ENCODE data around the gene KCNIP4. TPM values are rescaled to one million over a fixed set of nuclear protein-coding genes. Genes with fewer than 3 reads are reported as not detected.

KCNIP4 gene
- total RNA-seq, 4 donors from 2014 or later, result 2.5 TPM; not detected in 2

- no peaks in the 10 kb centered on the region for H3K36me3 ChIP-seq
- 68 to 78% methylated on average over 2 of the region's 2 CpGs for WGBS, 2 donors (ENCODE audit: low coverage in 1 of 2)
- TF ChIP-seq POLR2AphosphoS5 (IDR thresholded peaks at IDR 0.05), result no peak
- H3K4me1 ChIP-seq, result no peaks in the 10 kb centered on the region
- H3K27ac ChIP-seq, result no peak overlapping the region
- DNase-seq, result no peak
- H3K27me3 ChIP-seq, result no peaks in the 10 kb centered on the region
- no peak overlapping the region for H3K4me3 ChIP-seq
- H3K9me3 ChIP-seq, result no peaks in the 10 kb centered on the region
- intact Hi-C loops (cut with DNase I; ENCODE audit: low total_unique reads), result no loop called here
- in situ Hi-C loops (cut with MboI; ENCODE audit: low pct_ligation_motif_present in 1 of 4, low pct_unique_long_range_greater_than_20kb in 1 of 4, low sequenced_read_pairs in 3 of 4), result no loop called here
Measured at GRCh38 chr4:21242163-21242562, 706.4 kb downstream of the KCNIP4 start.

GRCh38 chr4:21226637-21227538 is 721.7 kb downstream of the KCNIP4 start:
- Histone ChIP-seq H3K27ac (no peak overlapping the region), H3K27me3 (no peaks in the 10 kb centered on the region), H3K4me1 (no peaks in the 10 kb centered on the region), H3K36me3 (no peaks in the 10 kb centered on the region), H3K9me3 (no peaks in the 10 kb centered on the region), H3K4me3 (no peak overlapping the region)
- 48% methylated on average over 2 of the region's 2 CpGs; no CpG with 5 or more reads in 1 of the 2 donors for WGBS, 2 donors (ENCODE audit: low coverage in 1 of 2)
- in situ Hi-C loops (cut with MboI; ENCODE audit: low pct_ligation_motif_present in 1 of 4, low pct_unique_long_range_greater_than_20kb in 1 of 4, low sequenced_read_pairs in 3 of 4), result no loop called here
- intact Hi-C loops (cut with DNase I; ENCODE audit: low total_unique reads), result no loop called here
- DNase-seq, result no peak
- TF ChIP-seq EP300 (IDR thresholded peaks at IDR 0.05; ENCODE audit: low read depth) (no peak), POLR2AphosphoS5 (IDR thresholded peaks at IDR 0.05) (no peak), POLR2A (IDR thresholded peaks at IDR 0.05) (no peak)
- TF ChIP-seq, protein P1, sequence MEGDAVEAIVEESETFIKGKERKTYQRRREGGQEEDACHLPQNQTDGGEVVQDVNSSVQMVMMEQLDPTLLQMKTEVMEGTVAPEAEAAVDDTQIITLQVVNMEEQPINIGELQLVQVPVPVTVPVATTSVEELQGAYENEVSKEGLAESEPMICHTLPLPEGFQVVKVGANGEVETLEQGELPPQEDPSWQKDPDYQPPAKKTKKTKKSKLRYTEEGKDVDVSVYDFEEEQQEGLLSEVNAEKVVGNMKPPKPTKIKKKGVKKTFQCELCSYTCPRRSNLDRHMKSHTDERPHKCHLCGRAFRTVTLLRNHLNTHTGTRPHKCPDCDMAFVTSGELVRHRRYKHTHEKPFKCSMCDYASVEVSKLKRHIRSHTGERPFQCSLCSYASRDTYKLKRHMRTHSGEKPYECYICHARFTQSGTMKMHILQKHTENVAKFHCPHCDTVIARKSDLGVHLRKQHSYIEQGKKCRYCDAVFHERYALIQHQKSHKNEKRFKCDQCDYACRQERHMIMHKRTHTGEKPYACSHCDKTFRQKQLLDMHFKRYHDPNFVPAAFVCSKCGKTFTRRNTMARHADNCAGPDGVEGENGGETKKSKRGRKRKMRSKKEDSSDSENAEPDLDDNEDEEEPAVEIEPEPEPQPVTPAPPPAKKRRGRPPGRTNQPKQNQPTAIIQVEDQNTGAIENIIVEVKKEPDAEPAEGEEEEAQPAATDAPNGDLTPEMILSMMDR (IDR thresholded peaks at IDR 0.05), result no peak

- no peaks in the 10 kb centered on the region for H3K27me3 ChIP-seq
- intact Hi-C loops (cut with DNase I; ENCODE audit: low total_unique reads) (no loop called here), in situ Hi-C loops (cut with MboI; ENCODE audit: low pct_ligation_motif_present in 1 of 4, low pct_unique_long_range_greater_than_20kb in 1 of 4, low sequenced_read_pairs in 3 of 4) (no loop called here)
- H3K27ac ChIP-seq, result no peak overlapping the region
- no peak for DNase-seq
- H3K36me3 ChIP-seq, result no peaks in the 10 kb centered on the region
- TF ChIP-seq EP300 (IDR thresholded peaks at IDR 0.05; ENCODE audit: low read depth) (no peak), POLR2A (IDR thresholded peaks at IDR 0.05) (no peak), POLR2AphosphoS5 (IDR thresholded peaks at IDR 0.05) (no peak)
- TF ChIP-seq, protein P1 (IDR thresholded peaks at IDR 0.05), result no peak
- H3K4me3 ChIP-seq, result no peak overlapping the region
- H3K4me1 ChIP-seq, result no peaks in the 10 kb centered on the region
- no peaks in the 10 kb centered on the region for H3K9me3 ChIP-seq
Measured at GRCh38 chr4:21211846-21212245, 736.7 kb downstream of the KCNIP4 start.

GRCh38 chr4:21209860-21210259 is 738.7 kb downstream of the KCNIP4 start:
- H3K36me3 ChIP-seq, result no peaks in the 10 kb centered on the region
- H3K27ac ChIP-seq, result no peak overlapping the region
- no peaks in the 10 kb centered on the region for H3K4me1 ChIP-seq
- no peak overlapping the region for H3K4me3 ChIP-seq
- no peaks in the 10 kb centered on the region for H3K27me3 ChIP-seq
- no peak for DNase-seq
- no peak for TF ChIP-seq POLR2AphosphoS5 (IDR thresholded peaks at IDR 0.05)
- TF ChIP-seq EP300 (IDR thresholded peaks at IDR 0.05; ENCODE audit: low read depth), result no peak
- TF ChIP-seq, protein P1 (IDR thresholded peaks at IDR 0.05), result no peak
- no peak for TF ChIP-seq POLR2A (IDR thresholded peaks at IDR 0.05)
- intact Hi-C loops (cut with DNase I; ENCODE audit: low total_unique reads) (no loop called here), in situ Hi-C loops (cut with MboI; ENCODE audit: low pct_ligation_motif_present in 1 of 4, low pct_unique_long_range_greater_than_20kb in 1 of 4, low sequenced_read_pairs in 3 of 4) (no loop called here)
- 10 to 21% methylated on average over 2 of the region's 2 CpGs for WGBS, 2 donors (ENCODE audit: low coverage in 1 of 2)
- H3K9me3 ChIP-seq, result no peaks in the 10 kb centered on the region

Data from transverse colon (tissue), 4 donors.